Stimulated activated CD4-positive, alpha-beta T cell treated with anti-CD3 and anti-CD28 coated beads, Interleukin-2, amount 100 ng/mL, for 48 hours (primary cell): ENCODE data around the gene MKRN1.
"Not testable (repeated sequence)": the region's sequence is repeated elsewhere in the genome, so short reads cannot be mapped to it uniquely, and the experiment has no call there.

Source experiments
- DNase-seq, 2 donors: peaks; one replicate each; pipeline ENCODE4 v3.0.0-alpha.2; 2020

MKRN1 gene

DNA sequence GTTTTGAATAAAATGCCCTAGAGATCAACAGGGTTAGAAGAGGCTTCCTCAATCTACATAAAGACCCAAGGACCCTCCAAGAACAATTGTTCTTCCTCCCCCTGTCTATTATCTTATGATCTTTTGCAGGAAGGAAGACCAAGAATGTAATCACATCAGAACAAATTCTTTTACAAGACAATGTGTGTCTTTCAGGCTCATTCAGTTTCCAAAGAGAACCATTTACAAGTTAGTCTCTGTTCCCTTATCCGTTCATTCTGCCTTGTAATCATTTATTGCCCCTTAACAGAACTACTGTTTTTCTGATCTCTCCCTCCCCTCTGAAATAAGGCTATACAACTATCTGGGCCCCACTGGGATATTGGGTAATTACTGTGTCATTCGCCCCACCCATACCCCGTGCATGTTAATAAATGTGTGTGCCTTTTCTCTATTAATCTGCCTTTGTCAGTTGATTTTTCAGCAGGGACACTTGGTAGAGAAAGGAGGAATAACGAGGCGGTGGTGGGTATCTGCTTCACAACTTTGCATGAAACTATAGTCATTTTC, 5.7 kb upstream of the MKRN1 start:
- DNase-seq = no peak

DNA sequence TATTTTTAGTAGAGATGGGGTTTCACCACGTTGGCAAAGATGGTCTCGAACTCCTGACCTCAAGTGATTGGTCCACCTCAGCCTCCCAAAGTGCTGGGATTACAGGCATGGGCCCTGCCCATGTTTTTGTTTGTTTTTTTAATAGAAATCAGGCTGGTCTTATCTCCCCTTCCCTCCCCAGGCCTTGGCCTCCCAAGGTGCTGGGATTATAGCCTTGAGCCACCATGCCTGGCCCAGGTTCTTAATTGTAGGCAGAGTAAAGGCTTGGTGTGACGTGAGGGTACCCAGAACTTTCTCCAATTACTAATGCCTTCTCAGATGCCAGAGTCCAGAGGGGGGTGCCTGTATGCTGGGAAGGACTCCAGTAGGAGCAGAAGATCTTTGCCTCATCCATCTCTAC, 5.2 kb upstream of the MKRN1 start:
- DNase-seq = no peak

DNA sequence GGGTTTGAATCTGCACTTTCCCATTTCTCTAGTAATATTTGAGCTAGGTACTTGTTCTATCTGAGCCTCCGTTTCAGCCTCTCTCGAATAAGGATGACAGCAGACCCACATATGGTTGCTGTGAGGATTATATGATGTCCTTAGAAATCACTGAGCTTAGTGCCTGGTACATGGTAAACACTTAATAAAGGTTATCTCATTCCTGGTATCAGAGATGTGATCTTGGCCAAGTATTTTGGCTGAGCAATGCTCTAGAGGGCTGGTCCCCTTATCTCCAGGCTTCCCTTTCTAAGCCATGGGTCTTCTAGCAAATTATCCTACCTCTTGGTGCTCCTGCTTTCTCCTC, 407 bp upstream of the MKRN1 start:
- DNase-seq = no peak

DNA sequence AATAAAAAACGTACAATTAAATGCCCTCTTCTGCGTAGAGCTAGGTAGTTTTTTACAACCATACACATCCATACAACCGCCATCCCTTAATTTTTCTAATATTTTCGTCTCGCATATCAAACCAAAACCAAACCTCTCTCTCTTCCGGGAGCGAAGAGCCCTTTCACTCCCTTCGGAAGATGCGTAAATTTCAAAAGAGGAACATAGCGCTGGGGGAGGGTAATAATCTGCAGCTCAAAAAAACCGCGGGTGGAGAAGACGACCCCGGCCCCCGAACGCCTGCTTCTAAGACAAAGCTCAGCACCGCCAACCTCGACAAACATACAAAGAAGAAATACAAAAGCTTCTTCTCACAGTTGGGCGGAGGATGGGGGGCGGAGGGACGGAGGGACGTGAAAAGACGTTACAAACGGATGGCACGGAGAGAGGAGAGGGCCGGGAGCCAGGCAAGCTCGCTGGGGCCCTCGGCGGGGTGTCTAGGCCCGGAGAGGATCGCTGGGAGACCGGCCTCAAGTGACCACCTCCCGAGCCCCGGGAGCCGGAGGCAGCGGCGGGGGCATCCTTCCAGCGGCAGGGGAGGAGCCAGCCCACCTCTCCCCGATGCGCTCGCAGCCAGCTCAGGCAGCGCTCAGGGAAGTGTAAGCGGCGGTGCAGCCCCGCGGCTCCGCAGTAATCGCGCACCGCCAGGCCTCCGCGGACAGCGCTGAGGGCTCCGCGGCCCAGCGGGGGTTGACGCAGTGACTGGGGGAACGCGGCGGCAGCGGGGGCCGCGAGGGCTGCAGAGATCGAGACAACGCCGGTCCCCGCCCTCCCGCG, 851 bp downstream of the MKRN1 start:
- DNase-seq = peak; percentile 23 to 30

DNA sequence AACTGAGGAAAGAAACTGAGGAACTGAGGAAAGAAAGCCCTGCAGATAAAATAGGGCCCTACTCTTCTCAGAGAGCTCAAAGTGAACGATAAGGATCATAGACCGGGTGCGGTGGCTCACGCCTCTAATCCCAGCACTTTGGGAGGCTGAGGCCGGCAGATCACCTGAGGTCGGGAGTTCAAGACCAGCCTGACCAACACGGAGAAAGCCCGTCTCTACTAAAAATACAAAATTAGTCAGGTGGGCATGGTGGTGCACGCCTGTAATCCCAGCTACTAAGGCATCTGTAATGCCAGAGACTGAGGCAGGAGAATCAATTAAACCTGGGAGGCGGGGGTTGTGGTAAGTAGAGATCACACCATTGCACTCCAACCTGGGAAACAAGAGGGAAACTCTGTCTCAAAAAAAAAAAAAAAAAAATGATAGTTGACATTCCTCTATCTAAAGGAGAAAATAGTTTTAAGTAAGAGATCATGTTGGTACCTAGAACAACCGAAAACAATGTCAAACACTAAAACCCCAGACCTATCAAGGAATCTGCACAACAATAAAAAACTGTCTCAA, 2.5 kb downstream of the MKRN1 start:
- no peak for DNase-seq

DNA sequence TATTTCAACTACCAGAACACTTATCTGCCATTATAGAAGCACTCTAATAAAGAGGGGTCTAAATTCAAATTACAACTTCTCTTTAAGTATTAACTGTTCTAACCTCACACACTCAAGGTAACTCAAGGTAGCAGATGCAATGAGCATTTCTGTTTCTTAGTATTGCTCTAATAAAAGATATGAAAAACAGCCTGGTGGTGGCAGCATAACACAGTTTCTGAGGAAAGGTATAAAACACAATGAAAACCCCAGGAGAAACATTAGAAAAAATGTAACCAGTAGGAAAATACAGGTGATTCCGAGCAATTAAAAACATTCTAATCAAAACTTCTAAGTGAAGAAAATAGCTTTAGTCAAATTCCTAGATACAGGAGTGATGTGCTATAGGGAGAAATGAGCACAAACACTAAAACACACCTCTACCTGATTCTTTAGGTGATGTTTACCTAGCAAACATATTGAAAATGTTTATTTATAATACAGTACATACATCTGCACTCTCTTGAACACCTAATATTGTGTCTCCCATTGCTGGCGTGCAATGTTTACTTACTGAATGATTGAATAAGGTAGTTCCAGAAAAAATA, 3.5 kb downstream of the MKRN1 start:
- peak; percentile 21 to 37 for DNase-seq

DNA sequence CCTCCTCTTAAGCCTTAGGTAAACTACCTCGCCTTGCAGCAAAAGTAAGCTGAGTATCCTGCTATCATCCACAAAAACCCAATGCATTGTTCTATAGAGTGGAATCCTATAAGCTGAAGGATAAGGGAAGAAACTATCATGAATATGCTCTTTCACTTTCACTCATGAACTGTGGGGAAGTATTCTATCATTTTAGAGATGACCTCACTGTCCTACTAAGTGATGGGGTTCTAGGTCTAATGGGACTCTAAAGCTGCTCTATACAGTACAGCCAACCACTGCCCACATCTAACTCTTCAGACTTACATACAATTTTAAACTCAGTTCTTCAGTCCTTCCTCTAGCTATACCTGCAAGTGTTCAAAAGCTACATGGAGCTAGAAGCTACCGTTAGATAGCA, 16.2 kb downstream of the MKRN1 start:
- DNase-seq = no peak

DNA sequence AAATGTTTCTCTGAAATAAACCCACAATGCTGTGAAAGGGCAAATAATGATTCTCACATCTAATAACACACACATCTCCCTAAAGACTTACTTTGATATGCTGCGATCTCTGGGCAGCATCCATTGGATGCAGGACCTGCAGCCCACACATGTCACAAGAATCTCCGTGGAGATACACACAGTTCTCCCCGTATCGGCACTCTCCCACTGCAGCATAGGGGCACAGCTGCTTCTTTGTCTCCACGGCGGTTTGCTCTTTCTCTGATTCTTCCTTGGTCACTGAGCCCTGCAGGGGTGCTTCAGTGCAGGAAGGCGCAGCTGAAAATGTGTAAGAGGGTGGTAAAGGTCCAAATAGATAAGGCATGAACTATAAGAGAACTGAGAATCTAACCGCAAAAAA, 20.4 kb downstream of the MKRN1 start:
- DNase-seq = no peak

DNA sequence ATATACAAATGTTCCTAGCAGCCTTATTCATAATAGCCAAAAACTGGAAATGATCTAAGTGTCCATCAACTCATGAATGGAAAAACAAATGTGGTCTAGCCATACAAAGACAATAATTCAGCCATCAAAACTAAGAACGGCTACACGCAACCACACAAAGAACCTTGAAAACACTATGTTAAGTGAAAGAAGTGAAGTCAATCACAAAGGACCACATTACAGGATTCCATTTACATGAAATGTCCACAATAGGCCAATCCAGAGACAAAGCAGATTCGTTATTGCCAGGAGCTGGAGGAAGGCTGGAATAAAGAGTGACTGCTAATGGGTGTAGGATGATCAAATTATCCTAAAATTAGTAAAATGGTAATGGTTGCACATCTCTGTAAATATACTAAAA, 21.1 kb downstream of the MKRN1 start:
- no peak for DNase-seq

DNA sequence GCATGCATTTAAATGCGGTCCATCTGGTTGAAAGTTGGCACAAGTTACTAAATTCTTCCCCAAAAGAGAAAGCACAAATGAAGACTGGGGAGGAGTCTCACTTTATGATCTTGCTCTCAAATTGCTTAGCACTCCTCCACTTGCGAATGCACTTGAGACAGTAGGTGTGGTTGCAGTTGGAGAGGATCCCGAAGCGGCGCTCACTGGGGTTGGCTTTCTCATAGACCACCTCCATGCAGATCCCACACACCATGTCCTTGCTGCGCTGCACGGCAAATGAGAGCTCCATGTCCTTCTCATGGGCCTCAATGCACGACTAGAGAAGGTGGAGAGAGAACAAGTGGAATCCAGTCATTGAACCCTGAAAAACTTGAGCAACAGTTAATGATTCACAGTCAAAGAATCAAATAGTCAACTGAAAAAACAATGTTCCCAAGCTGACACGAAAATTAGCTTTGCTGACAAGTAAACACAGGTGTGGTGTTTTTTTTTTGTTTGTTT, 22.7 kb downstream of the MKRN1 start:
- no peak for DNase-seq

DNA sequence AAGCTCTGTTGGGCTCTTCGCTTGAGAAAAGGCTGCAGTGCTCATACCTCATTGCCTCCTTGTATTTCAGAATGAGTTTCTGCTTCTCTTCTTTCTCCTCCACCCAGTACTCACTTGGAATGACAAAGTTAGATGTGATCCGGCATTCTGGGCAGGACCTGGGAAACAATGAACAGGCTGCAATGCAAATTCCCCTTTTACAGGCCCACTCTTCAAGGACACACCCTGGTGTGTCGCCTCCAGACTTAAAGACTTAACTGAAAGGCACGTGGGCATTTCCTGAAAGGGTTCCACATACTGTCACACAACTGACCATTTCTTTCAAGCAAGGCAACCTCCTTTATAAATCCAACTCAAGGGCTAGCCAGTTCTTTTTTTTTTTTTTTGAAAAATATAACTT, 23.6 kb downstream of the MKRN1 start:
- DNase-seq = no peak

DNA sequence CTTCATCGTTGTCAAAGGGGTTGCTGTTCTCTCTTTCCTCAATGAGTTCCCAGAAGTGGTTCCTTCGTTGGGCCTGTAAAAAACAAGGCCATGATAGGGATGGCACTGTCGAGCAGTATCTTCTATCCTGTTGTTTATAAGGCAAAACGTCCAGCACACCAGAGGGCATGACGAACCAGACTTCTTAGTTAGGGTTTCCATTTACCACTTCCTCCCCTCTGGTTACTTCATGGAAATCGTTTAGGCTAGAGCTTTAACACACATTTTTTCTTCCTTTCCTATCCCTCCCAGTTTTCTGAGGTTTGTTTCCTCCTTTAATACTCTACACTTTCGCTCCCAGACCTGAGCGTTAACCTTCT, 24.7 kb downstream of the MKRN1 start:
- DNase-seq = no peak

DNA sequence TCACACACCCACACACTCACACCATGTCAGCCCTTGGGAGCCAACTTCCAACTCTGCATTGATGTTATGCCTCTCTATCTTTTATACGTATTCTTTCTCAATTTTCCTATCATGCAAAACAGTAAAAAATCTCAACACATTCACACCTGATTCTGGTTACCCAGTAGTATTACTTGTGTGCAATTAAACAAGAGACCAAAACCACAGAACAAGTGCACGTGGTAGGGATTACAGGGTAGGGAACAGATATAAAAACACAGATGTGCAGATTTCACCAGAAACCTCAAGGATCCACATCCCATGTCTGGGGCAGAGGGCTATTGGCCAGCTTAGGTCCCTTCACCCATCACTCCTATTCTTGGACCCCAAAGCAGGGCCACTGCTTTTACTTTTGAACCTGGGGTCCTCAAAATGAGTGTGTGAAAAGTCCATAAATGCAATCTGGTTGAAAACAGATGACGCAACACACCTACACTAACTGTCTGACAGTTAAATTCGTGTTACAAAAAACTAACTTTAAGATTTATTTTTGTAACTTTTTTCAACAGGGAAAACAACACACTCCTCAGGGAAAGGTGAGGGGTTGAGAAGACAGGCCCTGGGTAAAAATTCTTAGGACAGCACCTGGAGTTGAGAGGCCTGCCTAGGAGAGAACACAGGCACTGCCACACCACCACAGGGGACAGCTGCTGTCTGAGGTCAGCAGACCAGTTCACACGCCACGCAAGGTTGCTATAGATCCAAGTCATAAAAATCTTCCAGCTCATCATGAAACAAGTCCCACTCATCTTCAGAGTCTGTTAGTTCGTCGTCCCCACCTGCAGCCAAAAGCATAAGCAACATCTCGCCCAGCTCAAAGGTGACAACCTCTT, 25.3 kb downstream of the MKRN1 start:
- not testable (repeated sequence) for DNase-seq

DNA sequence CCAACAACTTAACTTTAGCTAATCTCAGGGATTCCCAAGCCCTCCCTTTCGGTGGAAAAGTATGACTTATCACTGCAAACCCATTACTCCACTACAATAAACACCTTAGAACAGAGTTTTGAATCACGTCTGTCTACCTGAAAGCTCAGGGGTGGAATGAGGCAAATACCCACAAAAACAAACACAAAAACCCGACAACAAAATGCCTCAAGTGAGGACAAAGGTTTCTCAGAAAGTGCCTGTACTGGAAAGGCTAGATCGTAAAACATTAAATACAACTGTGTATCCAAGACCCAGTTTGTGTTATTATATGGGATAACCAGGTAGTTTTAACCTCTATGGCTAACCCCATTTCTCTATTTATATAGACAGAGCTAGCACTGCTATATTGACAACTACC, 26.0 kb downstream of the MKRN1 start:
- no peak for DNase-seq

DNA sequence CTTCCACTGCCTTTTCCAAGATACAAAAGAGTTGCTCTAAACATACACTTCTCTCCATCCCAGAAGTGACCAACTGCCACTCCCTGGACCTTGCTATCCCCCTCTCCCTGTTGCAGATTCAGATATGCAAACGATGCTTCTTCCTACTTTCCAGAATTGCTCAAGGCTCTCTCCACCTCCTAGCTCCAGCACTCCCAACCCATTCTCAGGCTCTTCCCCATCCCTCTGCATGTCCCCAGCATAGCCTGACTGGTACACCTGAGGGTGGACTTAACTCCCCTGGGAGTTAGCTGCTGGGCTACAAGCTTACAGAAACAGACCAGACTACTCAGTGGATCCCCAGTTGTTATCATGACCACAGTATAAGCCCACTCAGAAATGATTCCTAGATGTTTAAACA, 27.6 kb downstream of the MKRN1 start:
- no peak for DNase-seq

DNA sequence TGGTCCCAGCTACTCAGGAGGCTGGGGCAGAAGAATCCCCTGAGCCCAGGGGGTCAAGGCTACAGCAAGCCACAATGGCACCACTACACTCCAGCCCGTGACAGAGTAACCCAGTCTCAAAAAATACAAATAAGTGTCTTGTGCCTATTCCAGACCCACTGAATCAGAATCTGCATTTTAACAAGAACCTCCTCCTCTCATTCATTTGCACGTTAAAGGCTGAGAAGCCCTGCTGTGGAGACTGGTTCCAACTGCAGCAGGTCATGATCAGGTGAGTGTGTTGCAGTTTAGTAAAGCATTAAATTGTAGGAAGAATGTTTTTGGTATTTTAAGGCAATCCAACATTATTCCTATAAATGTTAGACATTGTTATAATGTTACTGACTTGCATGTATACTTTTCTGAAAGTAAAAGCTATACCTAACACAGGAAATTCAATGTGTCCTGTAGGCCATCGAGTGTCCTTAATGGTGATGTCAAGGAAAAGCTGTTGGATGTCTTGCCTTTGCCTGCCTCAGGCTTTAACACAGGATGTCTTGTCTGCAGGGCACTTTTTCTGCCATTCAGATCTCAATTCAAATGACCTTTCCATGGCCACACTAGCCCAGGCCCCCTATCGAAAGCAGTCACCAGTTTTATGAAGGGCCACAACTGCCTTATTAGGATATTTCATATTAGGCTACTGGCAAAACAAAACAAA, 30.4 kb downstream of the MKRN1 start:
- DNase-seq = no peak

DNA sequence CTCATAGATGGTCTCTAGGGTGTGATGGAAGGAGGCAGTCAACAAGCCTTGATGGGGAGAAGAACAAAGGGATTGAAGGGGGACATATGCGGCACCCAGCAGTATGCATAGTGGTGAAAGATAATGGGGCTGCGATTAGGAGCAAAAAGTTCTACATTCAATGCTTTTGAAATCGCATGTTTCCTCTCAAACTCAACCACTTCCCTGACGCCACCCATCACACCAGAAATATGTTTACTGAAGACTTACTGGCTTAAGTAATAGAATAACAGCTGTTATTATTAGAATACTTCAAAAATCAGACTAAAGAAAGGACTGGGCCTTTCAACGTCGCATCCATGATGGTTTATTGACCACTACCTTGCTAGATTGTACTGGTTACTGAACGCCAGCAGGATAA, 31.5 kb downstream of the MKRN1 start:
- no peak for DNase-seq

DNA sequence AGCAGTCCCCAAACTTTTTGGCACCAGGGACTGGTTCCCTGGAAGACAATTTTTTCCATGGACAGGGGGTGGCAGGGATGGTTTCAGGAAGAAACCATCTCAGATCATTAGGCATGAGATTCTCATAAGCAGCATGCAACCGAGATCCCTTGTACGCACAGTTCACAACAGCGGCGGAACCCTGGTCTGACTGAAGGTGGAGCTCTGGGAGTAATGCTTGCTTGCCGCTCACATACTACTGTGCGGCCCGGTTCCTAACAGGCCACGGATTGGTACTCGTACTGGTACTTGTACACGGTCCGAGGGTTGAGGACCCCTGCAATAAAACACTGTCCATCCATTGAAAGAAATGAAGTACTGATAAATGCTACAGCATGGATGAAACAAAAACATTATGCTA, 32.8 kb downstream of the MKRN1 start:
- DNase-seq = no peak

DNA sequence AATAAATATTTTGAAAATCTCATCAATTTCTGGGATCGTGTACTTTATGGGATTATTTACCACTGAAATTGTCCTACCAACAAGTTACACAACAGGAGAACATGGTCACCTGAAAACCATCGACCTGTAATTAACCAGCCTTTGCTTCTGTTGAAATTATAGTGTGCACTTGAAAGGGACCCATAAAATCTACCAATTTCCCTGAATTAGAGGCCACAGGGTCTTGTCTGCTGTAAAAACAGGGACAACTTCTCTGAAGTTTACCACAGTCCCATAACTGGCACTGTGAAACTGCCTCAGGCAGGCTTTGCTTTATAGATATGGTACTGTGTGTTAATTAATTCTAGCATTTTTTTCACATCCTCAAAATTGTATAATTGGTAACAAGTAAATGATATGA, 37.8 kb downstream of the MKRN1 start:
- no peak for DNase-seq

DNA sequence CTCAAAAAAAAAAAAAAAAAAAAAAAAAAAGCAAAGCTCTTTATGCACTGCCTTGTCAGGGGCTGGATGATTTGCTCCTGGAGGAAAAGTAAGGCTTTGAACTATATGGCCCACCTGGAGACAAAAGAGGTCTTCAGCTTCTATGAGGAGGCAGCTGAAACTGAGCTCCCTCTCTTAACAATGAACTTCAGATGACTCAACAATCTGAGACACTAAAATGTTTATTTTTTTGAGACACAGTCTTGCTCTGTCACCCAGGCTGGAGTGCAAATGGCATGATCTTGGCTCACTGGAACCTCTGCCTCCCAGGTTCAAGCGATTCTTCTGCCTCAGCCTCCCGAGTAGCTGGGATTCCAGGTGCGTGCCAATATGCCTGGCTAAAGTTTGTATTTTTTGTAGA, 38.7 kb downstream of the MKRN1 start:
- DNase-seq = no peak

DNA sequence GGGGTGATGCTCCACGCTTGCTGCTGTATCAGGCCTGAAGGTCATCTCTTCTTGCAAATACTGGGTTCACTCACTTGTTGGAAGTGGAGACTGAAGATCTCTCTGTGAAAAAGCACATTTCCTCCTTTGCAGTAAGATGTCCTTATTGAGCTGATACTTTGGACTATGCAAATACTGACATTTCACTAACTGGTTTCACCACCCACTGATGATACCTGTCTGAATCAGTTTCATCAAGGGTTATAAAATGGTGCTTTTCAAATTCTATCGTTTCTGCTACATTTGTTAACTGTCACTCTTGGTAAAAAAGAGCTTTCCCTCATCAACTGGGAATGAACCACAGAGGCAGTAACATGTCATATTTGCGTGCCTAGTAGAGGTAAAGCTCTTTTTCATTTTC, 39.9 kb downstream of the MKRN1 start:
- DNase-seq = no peak

DNA sequence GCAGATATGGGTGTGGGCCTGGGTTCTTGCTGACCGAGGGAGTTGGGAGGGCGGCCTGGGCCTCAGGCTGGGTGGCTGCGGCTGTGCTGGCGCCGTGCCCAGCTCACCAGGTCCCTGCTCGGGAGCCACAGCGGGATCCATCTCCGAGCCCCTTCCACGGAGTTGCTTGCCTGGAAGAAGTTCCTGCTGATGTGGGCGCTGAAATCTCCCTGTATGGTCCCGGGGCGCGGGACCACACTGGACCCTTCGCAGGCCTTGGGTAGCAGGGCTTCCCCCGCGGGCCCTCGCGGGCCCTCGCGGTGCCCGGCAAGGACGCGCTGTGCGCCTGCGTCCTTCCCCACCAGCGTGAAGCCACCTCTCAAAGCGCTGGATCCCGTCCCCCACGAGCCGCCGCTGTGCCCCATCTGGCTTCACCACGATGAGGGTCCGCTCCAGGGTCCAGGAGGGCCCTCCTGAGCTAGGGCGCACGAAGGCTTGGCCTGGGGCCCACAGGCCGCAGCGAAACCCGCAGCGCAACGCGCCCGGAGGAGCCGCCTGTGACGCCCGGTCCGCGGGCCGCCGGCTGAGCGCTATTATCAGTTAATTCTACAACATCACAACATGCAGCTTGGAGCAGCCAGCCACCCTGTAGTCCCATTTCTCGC, 43.9 kb downstream of the MKRN1 start:
- no peak for DNase-seq
